Adrenal gland (tissue), 5 donors: ENCODE data around the gene KRTCAP3.

Experiments
- POLR2A ChIP-seq, 2 donors: fragments of 450-650 bp; IDR thresholded peaks; one replicate each; pipeline ENCODE4 v1.6.1; 2017; ENCODE audit warnings: antibody characterized with exemption in 2 of 2, mild to moderate bottlenecking in 2 of 2, moderate library complexity in 1 of 2
- TF ChIP-seq, protein P1 (sequence below), 6 experiments: fragments of 450-650 bp in 4 of 6; fragments of 200-600 bp in 2 of 6; sonication (generic) in 1 of 6; IDR thresholded peaks; 1 replicate in 5 of 6; 2 replicates in 1 of 6; pipeline versions ENCODE4 v1.5.1 to v1.8.0; 2016 to 2021; ENCODE audit warnings: antibody characterized with exemption in 6 of 6, mild to moderate bottlenecking in 2 of 6, moderate library complexity in 1 of 6
- donor health status: DM: no; HTN: no; CAD: no.

DNA sequence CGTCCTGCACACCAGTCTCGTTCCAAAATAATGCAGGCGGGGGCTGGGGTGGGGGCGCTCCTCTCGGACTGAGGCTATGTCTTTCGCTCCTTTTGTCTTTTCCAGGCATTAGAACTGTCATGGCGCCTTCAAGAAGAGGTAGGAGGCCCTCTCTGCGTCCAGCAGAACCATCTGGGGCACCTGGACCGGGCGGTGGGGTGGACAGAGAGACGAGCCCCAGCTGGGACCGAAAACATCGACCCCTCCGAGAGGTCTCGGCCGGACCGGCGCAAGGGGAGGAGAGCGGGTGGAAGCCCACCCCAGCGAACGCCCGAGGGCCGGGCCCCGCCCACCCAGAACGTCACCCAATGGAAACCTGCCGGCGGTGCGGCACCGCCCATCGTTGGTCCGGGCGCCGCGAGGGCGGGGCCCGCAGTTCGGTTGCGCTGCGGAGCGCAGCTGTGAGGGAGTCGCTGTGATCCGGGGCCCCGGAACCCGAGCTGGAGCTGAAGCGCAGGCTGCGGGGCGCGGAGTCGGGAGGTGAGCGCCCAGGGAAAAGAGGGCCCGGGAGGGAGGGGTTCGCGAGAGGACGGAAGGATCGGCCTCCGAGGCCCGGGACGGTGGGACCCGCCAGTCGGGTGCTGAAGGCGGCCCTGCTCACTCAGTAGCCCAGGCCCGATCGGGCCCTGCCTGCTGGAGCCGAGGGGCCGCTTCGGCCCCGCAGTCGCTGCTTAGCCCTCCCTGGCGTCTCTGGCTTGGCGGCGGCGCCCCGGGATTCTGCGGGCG is 13.8 kb upstream of the KRTCAP3 start, which contains the start of gene NRBP1:
- TF ChIP-seq, protein P1, sequence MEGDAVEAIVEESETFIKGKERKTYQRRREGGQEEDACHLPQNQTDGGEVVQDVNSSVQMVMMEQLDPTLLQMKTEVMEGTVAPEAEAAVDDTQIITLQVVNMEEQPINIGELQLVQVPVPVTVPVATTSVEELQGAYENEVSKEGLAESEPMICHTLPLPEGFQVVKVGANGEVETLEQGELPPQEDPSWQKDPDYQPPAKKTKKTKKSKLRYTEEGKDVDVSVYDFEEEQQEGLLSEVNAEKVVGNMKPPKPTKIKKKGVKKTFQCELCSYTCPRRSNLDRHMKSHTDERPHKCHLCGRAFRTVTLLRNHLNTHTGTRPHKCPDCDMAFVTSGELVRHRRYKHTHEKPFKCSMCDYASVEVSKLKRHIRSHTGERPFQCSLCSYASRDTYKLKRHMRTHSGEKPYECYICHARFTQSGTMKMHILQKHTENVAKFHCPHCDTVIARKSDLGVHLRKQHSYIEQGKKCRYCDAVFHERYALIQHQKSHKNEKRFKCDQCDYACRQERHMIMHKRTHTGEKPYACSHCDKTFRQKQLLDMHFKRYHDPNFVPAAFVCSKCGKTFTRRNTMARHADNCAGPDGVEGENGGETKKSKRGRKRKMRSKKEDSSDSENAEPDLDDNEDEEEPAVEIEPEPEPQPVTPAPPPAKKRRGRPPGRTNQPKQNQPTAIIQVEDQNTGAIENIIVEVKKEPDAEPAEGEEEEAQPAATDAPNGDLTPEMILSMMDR (IDR thresholded peaks at IDR 0.05) = peak in 1 of 6 experiments; percentile 3
- TF ChIP-seq POLR2A (IDR thresholded peaks at IDR 0.05) = peak; percentile 93 to 96
